Measurements from ENCODE around the gene C2CD5.

The C2CD5 gene

GRCh38 chr12:22409377-22410164 is 134.8 kb downstream of the C2CD5 start:
- no peak for DNase-seq

GRCh38 chr12:22408610-22409376 is 135.5 kb downstream of the C2CD5 start:
- DNase-seq, result peak; percentile 58

GRCh38 chr12:22407397-22407796 is 136.9 kb downstream of the C2CD5 start:
- DNase-seq, result no peak

GRCh38 chr12:22406627-22407026 is 137.7 kb downstream of the C2CD5 start:
- DNase-seq, result no peak

- DNase-seq, result no peak
These were observed 144.7 kb downstream of the C2CD5 start for GRCh38 chr12:22399464-22400180.
